ENCODE measurements around the gene CALN1. TPM values are rescaled to one million over a fixed set of nuclear protein-coding genes. Genes with fewer than 3 reads are reported as not detected.
A peak's percentile ranks its signal among the peaks of the same experiment; 100 is the strongest.

The CALN1 gene
- total RNA-seq, 1 donor from 2014 or later: not detected

DNA sequence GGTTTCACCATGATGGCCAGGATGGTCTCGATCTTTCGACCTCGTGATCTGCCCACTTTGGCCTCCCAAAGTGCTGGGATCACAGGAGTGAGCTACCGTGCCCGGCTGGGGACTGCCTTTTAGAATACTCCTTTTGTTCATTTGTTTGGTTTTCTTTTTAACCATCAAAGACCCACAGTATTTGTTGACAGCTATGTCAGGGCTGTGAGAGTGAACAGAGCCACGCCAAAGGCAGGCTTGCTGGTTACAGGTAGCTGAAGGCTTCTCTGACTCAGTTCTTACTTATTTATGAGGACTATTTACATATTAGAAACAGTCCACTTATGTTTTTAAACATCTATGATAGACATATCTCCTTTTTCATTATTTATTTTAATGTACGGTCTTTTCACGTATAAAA lies 544.5 kb downstream of the CALN1 start:
- H4K20me1 ChIP-seq (ENCODE audit: insufficient read depth, low read length): no peaks in the 10 kb centered on the region
- no peak overlapping the region for H3K9ac ChIP-seq (ENCODE audit: low read length)
- H3K36me3 Mint-ChIP-seq (ENCODE audit: low read depth, unreplicated experiment): no peaks in the 10 kb centered on the region
- H3K79me2 ChIP-seq (ENCODE audit: insufficient read depth, low read length): no peaks in the 10 kb centered on the region
- H3K36me3 ChIP-seq (ENCODE audit: insufficient read depth, low read length): no peaks in the 10 kb centered on the region
- H3K27me3 ChIP-seq (ENCODE audit: insufficient read depth, low read length): no peaks in the 10 kb centered on the region
- no peaks in the 10 kb centered on the region for H3K4me1 ChIP-seq (ENCODE audit: insufficient read depth, low read length)
- H3K27ac Mint-ChIP-seq (ENCODE audit: unreplicated experiment): peak overlapping the region; percentile 92
- FAIRE-seq (no peak), DNase-seq (ENCODE audit: low read depth) (no peak)
- no peak overlapping the region for H3K4me2 ChIP-seq (ENCODE audit: low read length)
- H3K9me3 ChIP-seq (ENCODE audit: insufficient read depth, low read depth, low read length): no peaks in the 10 kb centered on the region
- no peak overlapping the region for H3K4me3 ChIP-seq (ENCODE audit: insufficient read depth, low read depth, low read length)
- no peak overlapping the region for H2AFZ ChIP-seq (ENCODE audit: low read depth, low read length)
- H3K9me3 Mint-ChIP-seq (ENCODE audit: unreplicated experiment): peaks cover 3% of the 10 kb centered on the region
- no peaks in the 10 kb centered on the region for H3K27me3 Mint-ChIP-seq (ENCODE audit: low read depth, unreplicated experiment)
- no peak overlapping the region for H3K4me3 Mint-ChIP-seq (ENCODE audit: unreplicated experiment)
- TF ChIP-seq EZH2 (IDR thresholded peaks at IDR 0.05; ENCODE audit: insufficient read depth, low read length) (no peak), CTCF (IDR thresholded peaks at IDR 0.05; ENCODE audit: insufficient read depth, low read depth, low read length) (no peak)
- no peak overlapping the region for H3K27ac ChIP-seq (ENCODE audit: low read depth, low read length)
- H3K4me1 Mint-ChIP-seq (ENCODE audit: low read depth, unreplicated experiment): peaks cover 8% of the 10 kb centered on the region

DNA sequence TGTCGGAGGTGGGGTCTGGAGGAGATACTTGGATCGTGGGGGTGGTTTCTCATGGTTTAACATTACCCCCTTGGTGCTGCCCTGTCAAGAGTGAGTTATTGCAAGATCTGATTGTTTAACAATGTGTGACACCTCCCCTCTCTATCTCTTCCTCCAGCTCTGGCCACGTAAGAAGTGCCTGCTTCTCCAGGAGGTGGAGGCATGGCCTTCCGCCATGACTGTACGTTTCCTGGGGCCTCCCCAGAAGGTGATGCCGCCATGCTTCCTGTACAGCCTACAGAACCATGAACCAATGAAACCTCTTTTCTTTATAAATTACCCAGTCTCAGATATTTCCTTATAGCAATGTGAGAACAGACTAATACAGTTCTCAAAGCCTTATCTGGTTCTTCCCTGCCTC lies 547.0 kb downstream of the CALN1 start:
- no peak overlapping the region for H3K4me3 ChIP-seq (ENCODE audit: insufficient read depth, low read depth, low read length)
- H3K9ac ChIP-seq (ENCODE audit: low read length): no peak overlapping the region
- H3K4me1 ChIP-seq (ENCODE audit: insufficient read depth, low read length): no peaks in the 10 kb centered on the region
- H3K79me2 ChIP-seq (ENCODE audit: insufficient read depth, low read length): no peaks in the 10 kb centered on the region
- Mint-ChIP-seq H3K27me3 (ENCODE audit: low read depth, unreplicated experiment) (no peaks in the 10 kb centered on the region), H3K4me1 (ENCODE audit: low read depth, unreplicated experiment) (peaks cover 8% of the 10 kb centered on the region), H3K9me3 (ENCODE audit: unreplicated experiment) (peaks cover 9% of the 10 kb centered on the region), H3K27ac (ENCODE audit: unreplicated experiment) (no peak overlapping the region), H3K4me3 (ENCODE audit: unreplicated experiment) (no peak overlapping the region), H3K36me3 (ENCODE audit: low read depth, unreplicated experiment) (no peaks in the 10 kb centered on the region)
- no peaks in the 10 kb centered on the region for H3K36me3 ChIP-seq (ENCODE audit: insufficient read depth, low read length)
- no peak overlapping the region for H3K4me2 ChIP-seq (ENCODE audit: low read length)
- H3K9me3 ChIP-seq (ENCODE audit: insufficient read depth, low read depth, low read length): no peaks in the 10 kb centered on the region
- FAIRE-seq (no peak), DNase-seq (ENCODE audit: low read depth) (no peak)
- H4K20me1 ChIP-seq (ENCODE audit: insufficient read depth, low read length): no peaks in the 10 kb centered on the region
- TF ChIP-seq EZH2 (IDR thresholded peaks at IDR 0.05; ENCODE audit: insufficient read depth, low read length) (no peak), CTCF (IDR thresholded peaks at IDR 0.05; ENCODE audit: insufficient read depth, low read depth, low read length) (no peak)
- no peak overlapping the region for H2AFZ ChIP-seq (ENCODE audit: low read depth, low read length)
- no peak overlapping the region for H3K27ac ChIP-seq (ENCODE audit: low read depth, low read length)
- no peaks in the 10 kb centered on the region for H3K27me3 ChIP-seq (ENCODE audit: insufficient read depth, low read length)

- DNase-seq (ENCODE audit: low read depth) (no peak), FAIRE-seq (no peak)
- no peaks in the 10 kb centered on the region for H3K36me3 Mint-ChIP-seq (ENCODE audit: low read depth, unreplicated experiment)
- H3K27me3 Mint-ChIP-seq (ENCODE audit: low read depth, unreplicated experiment): peaks cover 2% of the 10 kb centered on the region
- H3K9me3 Mint-ChIP-seq (ENCODE audit: unreplicated experiment): peaks cover 9% of the 10 kb centered on the region
- no peak overlapping the region for H3K4me3 ChIP-seq (ENCODE audit: insufficient read depth, low read depth, low read length)
- no peak overlapping the region for H3K4me3 Mint-ChIP-seq (ENCODE audit: unreplicated experiment)
- H3K9me3 ChIP-seq (ENCODE audit: insufficient read depth, low read depth, low read length): no peaks in the 10 kb centered on the region
- no peak overlapping the region for H2AFZ ChIP-seq (ENCODE audit: low read depth, low read length)
- H3K4me1 ChIP-seq (ENCODE audit: insufficient read depth, low read length): no peaks in the 10 kb centered on the region
- no peaks in the 10 kb centered on the region for H3K36me3 ChIP-seq (ENCODE audit: insufficient read depth, low read length)
- H3K4me1 Mint-ChIP-seq (ENCODE audit: low read depth, unreplicated experiment): peaks cover 8% of the 10 kb centered on the region
- no peak overlapping the region for H3K27ac ChIP-seq (ENCODE audit: low read depth, low read length)
- TF ChIP-seq EZH2 (IDR thresholded peaks at IDR 0.05; ENCODE audit: insufficient read depth, low read length) (no peak), CTCF (IDR thresholded peaks at IDR 0.05; ENCODE audit: insufficient read depth, low read depth, low read length) (no peak)
- no peak overlapping the region for H3K9ac ChIP-seq (ENCODE audit: low read length)
- no peaks in the 10 kb centered on the region for H3K27me3 ChIP-seq (ENCODE audit: insufficient read depth, low read length)
- no peak overlapping the region for H3K4me2 ChIP-seq (ENCODE audit: low read length)
- H4K20me1 ChIP-seq (ENCODE audit: insufficient read depth, low read length): no peaks in the 10 kb centered on the region
- no peaks in the 10 kb centered on the region for H3K79me2 ChIP-seq (ENCODE audit: insufficient read depth, low read length)
- no peak overlapping the region for H3K27ac Mint-ChIP-seq (ENCODE audit: unreplicated experiment)
Measured at GRCh38 chr7:71864130-71864529, 548.0 kb downstream of the CALN1 start.

All from astrocyte (in vitro differentiated cells and primary cell).